ENCODE measurements around the gene PLCH1. TPM values are rescaled to one million over a fixed set of nuclear protein-coding genes. Genes with fewer than 3 reads are reported as not detected.

The PLCH1 gene
- total and polyA plus RNA-seq, 9 of the 15 experiments (the other 6 are each of a cell fraction or from before 2014, with no cell fraction given), result 0.17 to 0.62 (median 0.40) TPM

GRCh38 chr3:155743606-155744005, 1.3 kb downstream of the PLCH1 start:
- BruUV-seq (replicated peaks), result no TSS peak
- Histone ChIP-seq H2AFZ (ENCODE audit: low read depth, low read length) (peak overlapping the region; percentile 84), H3K36me3 (ENCODE audit: control insufficient read depth, insufficient read depth, low read length) (no peaks in the 10 kb centered on the region), H3K9me3 (replicated peaks; ENCODE audit: control insufficient read depth, insufficient read depth, low read depth, low read length) (no peaks in the 10 kb centered on the region), H3K27ac (ENCODE audit: extremely low read depth, low read depth, low read length) (no peak overlapping the region), H3K79me2 (ENCODE audit: control insufficient read depth, insufficient read depth, low read length) (no peaks in the 10 kb centered on the region), H3K9ac (ENCODE audit: insufficient read depth in 1 of 2, low read depth in 2 of 2, low read length in 2 of 2) (peak overlapping the region in 1 of 2 experiments; percentile 48; a peak in 1 of 4 replicates), H4K20me1 (replicated peaks; ENCODE audit: control insufficient read depth, insufficient read depth, low read length) (no peaks in the 10 kb centered on the region), H3K4me2 (ENCODE audit: insufficient read depth, low read length) (peak overlapping the region; percentile 87), H3K27me3 (ENCODE audit: control insufficient read depth in 2 of 2, insufficient read depth in 2 of 2, low read length in 2 of 2) (no peaks in the 10 kb centered on the region; a peak in 1 of 5 replicates), H3K4me1 (replicated peaks in 1 of 2; ENCODE audit: control insufficient read depth in 2 of 2, insufficient read depth in 2 of 2, low read length in 2 of 2) (peaks cover 7 to 19% of the 10 kb centered on the region in 2 experiments; a peak in 4 of 5 replicates), H3K4me3 (peak overlapping the region; percentile 46), H3K9me1 (ENCODE audit: control insufficient read depth, insufficient read depth, low read length) (no peaks in the 10 kb centered on the region)
- in situ Hi-C loops (cut with MboI) (no loop called here), intact Hi-C loops (cut with micrococcal nuclease) (no loop called here)
- POLR2A ChIA-PET, result interaction anchor here (0.8 to 1.2 kb wide), 3 partner anchors 8 to 128 kb away, joined by 3 read pairs; no protein-coding TSS in a partner anchor
- FAIRE-seq (no peak), ATAC-seq (no peak), DNase-seq (ENCODE audit: extremely low read depth in 1 of 4, low spot score in 3 of 4) (no peak)
- TF ChIP-seq FOSL1 (tag; conservative IDR thresholded peaks at IDR 0.05) (no peak), KDM1A (IDR thresholded peaks at IDR 0.05) (peak in 1 of 2 experiments; percentile 44; a peak in 1 of 4 replicates), TEAD4 (IDR thresholded peaks at IDR 0.05; ENCODE audit: low read length) (no peak), TEAD4 (CRISPR knock-in tag; IDR thresholded peaks at IDR 0.05; ENCODE audit: borderline replicate concordance) (no peak), DNMT1 (IDR thresholded peaks at IDR 0.05) (no peak), ZZZ3 (IDR thresholded peaks at IDR 0.05) (no peak)
- CTCF ChIA-PET (ENCODE audit: low intra/inter-chr PET ratio), result no interaction called here
- 6% methylated on average over 8 of the region's 8 CpGs for WGBS (ENCODE audit: insufficient coverage, low coverage, missing lambda C conversion rate)

- peaks cover 6 to 25% of the 10 kb centered on the region in 2 experiments; a peak in 4 of 5 replicates for H3K4me1 ChIP-seq (replicated peaks in 1 of 2; ENCODE audit: control insufficient read depth in 2 of 2, insufficient read depth in 2 of 2, low read length in 2 of 2)
- TF ChIP-seq TBL1XR1 (IDR thresholded peaks at IDR 0.05; ENCODE audit: low read length in 2 of 2) (no peak), RNF2 (IDR thresholded peaks at IDR 0.05) (0 out of 2 replicates have a peak, but pooled peaks have one; percentile 9), CEBPB (tag; IDR thresholded peaks at IDR 0.05) (peak; percentile 71), THAP12 (CRISPR knock-in tag; IDR thresholded peaks at IDR 0.05) (no peak), CBX8 (IDR thresholded peaks at IDR 0.05; ENCODE audit: borderline replicate concordance, extremely low read depth, low read depth, low read length, poor library complexity, severe bottlenecking) (peak; percentile 40), CEBPG (CRISPR knock-in tag; IDR thresholded peaks at IDR 0.05) (no peak), CEBPG (tag; conservative IDR thresholded peaks at IDR 0.05 in 1 of 2, IDR thresholded peaks at IDR 0.05 in 1 of 2) (0 out of 4 replicates have a peak, but pooled peaks of 1 of the 2 experiments have one; percentile 19)
- intact Hi-C loops (cut with micrococcal nuclease) (no loop called here), in situ Hi-C loops (cut with MboI) (no loop called here)
- FAIRE-seq (no peak), DNase-seq (ENCODE audit: extremely low read depth in 1 of 4, low spot score in 3 of 4) (no peak), ATAC-seq (no peak)
- BruUV-seq (replicated peaks), result no TSS peak
- no peaks in the 10 kb centered on the region for H3K79me2 ChIP-seq (ENCODE audit: control insufficient read depth, insufficient read depth, low read length)
- WGBS (ENCODE audit: insufficient coverage, low coverage, missing lambda C conversion rate), result 27% methylated on average over 5 of the region's 5 CpGs
- no peaks in the 10 kb centered on the region; a peak in 1 of 5 replicates for H3K27me3 ChIP-seq (ENCODE audit: control insufficient read depth in 2 of 2, insufficient read depth in 2 of 2, low read length in 2 of 2)
- no peak overlapping the region for H3K4me3 ChIP-seq
- H3K9ac ChIP-seq (ENCODE audit: insufficient read depth in 1 of 2, low read depth in 2 of 2, low read length in 2 of 2), result no peak overlapping the region
- H3K27ac ChIP-seq (ENCODE audit: extremely low read depth, low read depth, low read length), result no peak overlapping the region
- H3K9me1 ChIP-seq (ENCODE audit: control insufficient read depth, insufficient read depth, low read length), result no peaks in the 10 kb centered on the region
- no peak overlapping the region for H3K4me2 ChIP-seq (ENCODE audit: insufficient read depth, low read length)
- no peaks in the 10 kb centered on the region for H3K9me3 ChIP-seq (replicated peaks; ENCODE audit: control insufficient read depth, insufficient read depth, low read depth, low read length)
- ChIA-PET CTCF (ENCODE audit: low intra/inter-chr PET ratio) (no interaction called here), POLR2A (no interaction called here)
- H4K20me1 ChIP-seq (replicated peaks; ENCODE audit: control insufficient read depth, insufficient read depth, low read length), result no peaks in the 10 kb centered on the region
- no peak overlapping the region for H2AFZ ChIP-seq (ENCODE audit: low read depth, low read length)
- H3K36me3 ChIP-seq (ENCODE audit: control insufficient read depth, insufficient read depth, low read length), result no peaks in the 10 kb centered on the region
These were observed 2.4 kb downstream of the PLCH1 start for GRCh38 chr3:155742349-155742965.

Measured in K562 (cell line).